Measurements from ENCODE around the gene TLE2.
A peak's percentile ranks its signal among the peaks of the same experiment; 100 is the strongest.
"Not testable (repeated sequence)": the region's sequence is repeated elsewhere in the genome, so short reads cannot be mapped to it uniquely, and the experiment has no call there.

TLE2 gene

GRCh38 chr19:3055741-3056416, 26.8 kb upstream of the TLE2 start:
- DNase-seq: peak; percentile 85

GRCh38 chr19:3054972-3055740, 26.1 kb upstream of the TLE2 start:
- no peak for DNase-seq

- no peak for DNase-seq
These were observed 25.3 kb upstream of the TLE2 start for GRCh38 chr19:3054265-3054971.

- no peak for DNase-seq
These were observed 24.7 kb upstream of the TLE2 start for GRCh38 chr19:3053780-3054179.

GRCh38 chr19:3053218-3053621, 24.1 kb upstream of the TLE2 start:
- DNase-seq: no peak

GRCh38 chr19:3050016-3050415, 20.9 kb upstream of the TLE2 start:
- not testable (repeated sequence) for DNase-seq

GRCh38 chr19:3049089-3049488, 20.0 kb upstream of the TLE2 start:
- no peak for DNase-seq

- no peak for DNase-seq
These were observed 19.1 kb upstream of the TLE2 start for GRCh38 chr19:3048190-3048533.

- peak; percentile 63 for DNase-seq
These were observed 18.6 kb upstream of the TLE2 start for GRCh38 chr19:3047496-3048189.

GRCh38 chr19:3046698-3047495, 17.8 kb upstream of the TLE2 start:
- peak; percentile 35 for DNase-seq

GRCh38 chr19:3045885-3046697, 17.0 kb upstream of the TLE2 start:
- DNase-seq: no peak

GRCh38 chr19:3045191-3045590, 16.1 kb upstream of the TLE2 start:
- no peak for DNase-seq

GRCh38 chr19:3042621-3043267, 13.7 kb upstream of the TLE2 start:
- no peak for DNase-seq

- no peak for DNase-seq
These were observed 12.9 kb upstream of the TLE2 start for GRCh38 chr19:3041761-3042620.

- DNase-seq: no peak
These were observed 12.2 kb upstream of the TLE2 start for GRCh38 chr19:3041327-3041726.

- DNase-seq: no peak
These were observed 10.6 kb upstream of the TLE2 start for GRCh38 chr19:3039641-3040077.

- DNase-seq: no peak
These were observed 10.0 kb upstream of the TLE2 start for GRCh38 chr19:3039125-3039524.

- DNase-seq: no peak
These were observed 9.1 kb upstream of the TLE2 start for GRCh38 chr19:3038214-3038613.

GRCh38 chr19:3036977-3037544, 8.0 kb upstream of the TLE2 start:
- not testable (repeated sequence) for DNase-seq
